Measurements from ENCODE around the gene TTL. TPM values are rescaled to one million over a fixed set of nuclear protein-coding genes. Genes with fewer than 3 reads are reported as not detected.

TTL gene
- polyA plus RNA-seq, 1 experiment, result 26.6 TPM

- ChIA-PET POLR2A (no interaction called here), CTCF (no interaction called here)
These were observed 5.5 kb downstream of the TTL start for GRCh38 chr2:112487444-112487961.

GRCh38 chr2:112488201-112488600 is 6.2 kb downstream of the TTL start:
- TF ChIP-seq, protein P1, sequence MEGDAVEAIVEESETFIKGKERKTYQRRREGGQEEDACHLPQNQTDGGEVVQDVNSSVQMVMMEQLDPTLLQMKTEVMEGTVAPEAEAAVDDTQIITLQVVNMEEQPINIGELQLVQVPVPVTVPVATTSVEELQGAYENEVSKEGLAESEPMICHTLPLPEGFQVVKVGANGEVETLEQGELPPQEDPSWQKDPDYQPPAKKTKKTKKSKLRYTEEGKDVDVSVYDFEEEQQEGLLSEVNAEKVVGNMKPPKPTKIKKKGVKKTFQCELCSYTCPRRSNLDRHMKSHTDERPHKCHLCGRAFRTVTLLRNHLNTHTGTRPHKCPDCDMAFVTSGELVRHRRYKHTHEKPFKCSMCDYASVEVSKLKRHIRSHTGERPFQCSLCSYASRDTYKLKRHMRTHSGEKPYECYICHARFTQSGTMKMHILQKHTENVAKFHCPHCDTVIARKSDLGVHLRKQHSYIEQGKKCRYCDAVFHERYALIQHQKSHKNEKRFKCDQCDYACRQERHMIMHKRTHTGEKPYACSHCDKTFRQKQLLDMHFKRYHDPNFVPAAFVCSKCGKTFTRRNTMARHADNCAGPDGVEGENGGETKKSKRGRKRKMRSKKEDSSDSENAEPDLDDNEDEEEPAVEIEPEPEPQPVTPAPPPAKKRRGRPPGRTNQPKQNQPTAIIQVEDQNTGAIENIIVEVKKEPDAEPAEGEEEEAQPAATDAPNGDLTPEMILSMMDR (IDR thresholded peaks at IDR 0.05; ENCODE audit: low read depth, low read length), result no peak
- CTCF ChIA-PET, result no interaction called here

More at GRCh38 chr2:112487444-112487961, 5.5 kb downstream of the TTL start:
- TF ChIP-seq, protein P1 (IDR thresholded peaks at IDR 0.05; ENCODE audit: low read depth, low read length), result no peak
- no peaks in the 10 kb centered on the region for H3K27me3 ChIP-seq (ENCODE audit: control insufficient read depth, insufficient read depth, low read length)
- no peak overlapping the region for H3K4me3 ChIP-seq (ENCODE audit: low read depth, low read length)
- H3K9me3 ChIP-seq (ENCODE audit: control insufficient read depth, insufficient read depth, low read length), result no peaks in the 10 kb centered on the region; the same call in 1 of the 2 replicates
- no peak overlapping the region for H3K27ac ChIP-seq (ENCODE audit: low read depth, low read length)
- no peak for DNase-seq (ENCODE audit: low read depth, low spot score)

GRCh38 chr2:112491946-112492345 is 10.0 kb downstream of the TTL start:
- no peaks in the 10 kb centered on the region for H3K27me3 ChIP-seq (ENCODE audit: control insufficient read depth, insufficient read depth, low read length)
- ChIA-PET POLR2A (no interaction called here), CTCF (interaction anchor here (0.5 kb wide), 1 partner anchor 23 kb away, joined by 5 read pairs; no protein-coding TSS in a partner anchor)
- H3K4me3 ChIP-seq (ENCODE audit: low read depth, low read length), result no peak overlapping the region
- TF ChIP-seq, protein P1 (IDR thresholded peaks at IDR 0.05; ENCODE audit: low read depth, low read length), result no peak
- DNase-seq (ENCODE audit: low read depth, low spot score), result no peak
- no peak overlapping the region for H3K27ac ChIP-seq (ENCODE audit: low read depth, low read length)
- no peaks in the 10 kb centered on the region for H3K9me3 ChIP-seq (ENCODE audit: control insufficient read depth, insufficient read depth, low read length)

More at GRCh38 chr2:112488201-112488600, 6.2 kb downstream of the TTL start:
- no peak for DNase-seq (ENCODE audit: low read depth, low spot score)
- H3K9me3 ChIP-seq (ENCODE audit: control insufficient read depth, insufficient read depth, low read length), result no peaks in the 10 kb centered on the region
- POLR2A ChIA-PET, result no interaction called here
- H3K27ac ChIP-seq (ENCODE audit: low read depth, low read length), result no peak overlapping the region
- no peak overlapping the region for H3K4me3 ChIP-seq (ENCODE audit: low read depth, low read length)
- H3K27me3 ChIP-seq (ENCODE audit: control insufficient read depth, insufficient read depth, low read length), result no peaks in the 10 kb centered on the region

- DNase-seq (ENCODE audit: low read depth, low spot score), result no peak
- POLR2A ChIA-PET, result no interaction called here
- no peaks in the 10 kb centered on the region for H3K9me3 ChIP-seq (ENCODE audit: control insufficient read depth, insufficient read depth, low read length)
- H3K27me3 ChIP-seq (ENCODE audit: control insufficient read depth, insufficient read depth, low read length), result no peaks in the 10 kb centered on the region
- TF ChIP-seq, protein P1 (IDR thresholded peaks at IDR 0.05; ENCODE audit: low read depth, low read length), result peak; percentile 23; the same call in 1 of the 2 replicates
- CTCF ChIA-PET, result interaction anchor here (2.2 kb wide), 1 partner anchor 13 kb away, joined by 7 read pairs; no protein-coding TSS in a partner anchor
- no peak overlapping the region for H3K4me3 ChIP-seq (ENCODE audit: low read depth, low read length)
- H3K27ac ChIP-seq (ENCODE audit: low read depth, low read length), result no peak overlapping the region
These were observed 11.1 kb downstream of the TTL start for GRCh38 chr2:112493048-112493447.

GRCh38 chr2:112493858-112494648 is 12.1 kb downstream of the TTL start:
- Histone ChIP-seq H3K9me3 (ENCODE audit: control insufficient read depth, insufficient read depth, low read length) (no peaks in the 10 kb centered on the region), H3K27me3 (ENCODE audit: control insufficient read depth, insufficient read depth, low read length) (no peaks in the 10 kb centered on the region), H3K4me3 (ENCODE audit: low read depth, low read length) (no peak overlapping the region), H3K27ac (ENCODE audit: low read depth, low read length) (no peak overlapping the region)
- TF ChIP-seq, protein P1 (IDR thresholded peaks at IDR 0.05; ENCODE audit: low read depth, low read length), result no peak
- POLR2A ChIA-PET, result no interaction called here
- no peak for DNase-seq (ENCODE audit: low read depth, low spot score)
- CTCF ChIA-PET, result interaction anchor here (0.5 to 2.2 kb wide), 3 partner anchors 11 to 84 kb away, joined by 3 to 7 read pairs (median 3); no protein-coding TSS in a partner anchor

Measured in AG04450 (cell line).